Neural cell (in vitro differentiated cells): ENCODE measurements around the gene ADAMTS2. TPM values are rescaled to one million over a fixed set of nuclear protein-coding genes. Genes with fewer than 3 reads are reported as not detected.
A peak's percentile ranks its signal among the peaks of the same experiment; 100 is the strongest.

Experiments used
- H2AFZ ChIP-seq: fragments of 200-600, 300-800 bp; sonication (generic), shearing (Covaris generic); 2 replicates; pipeline ENCODE4 v1.6.0; 2014; ENCODE audit warnings: low read depth, mild to moderate bottlenecking, antibody characterized with exemption, low read length, moderate library complexity
- H3F3A ChIP-seq: fragments of 200-600 bp; shearing (Covaris generic); 2 replicates; pipeline ENCODE4 v1.6.1; 2016; ENCODE audit warnings: mild to moderate bottlenecking, moderate library complexity, mixed read lengths, antibody characterized with exemption, low read length; ENCODE audit not compliant: insufficient read depth, poor library complexity, severe bottlenecking
- H3K27ac ChIP-seq: fragments of 200-600, 300-800 bp; sonication (generic), shearing (Covaris generic); 2 replicates; pipeline ENCODE4 v1.5.1; 2014; ENCODE audit warnings: mild to moderate bottlenecking, low read length, moderate library complexity
- H3K27me3 ChIP-seq: fragments of 300-800, 200-600 bp; sonication (generic), shearing (Covaris generic); 2 replicates; pipeline ENCODE4 v1.6.0; 2014; ENCODE audit warnings: mild to moderate bottlenecking, low read depth, low read length, moderate library complexity; ENCODE audit not compliant: insufficient read depth
- H3K36me3 ChIP-seq: fragments of 300-800, 200-600 bp; sonication (generic), shearing (Covaris generic); 2 replicates; pipeline ENCODE4 v1.5.1; 2014; ENCODE audit warnings: mild to moderate bottlenecking, antibody characterized with exemption, low read length, moderate library complexity; ENCODE audit not compliant: insufficient read depth
- H3K4me2 ChIP-seq: fragments of 300-800, 200-600 bp; sonication (generic), shearing (Covaris generic); 2 replicates; pipeline ENCODE4 v1.6.0; 2014; ENCODE audit warnings: mild to moderate bottlenecking, low read length
- H3K4me3 ChIP-seq: fragments of 300-800, 200-600 bp; sonication (generic), shearing (Covaris generic); 2 replicates; pipeline ENCODE4 v1.5.1; 2014; ENCODE audit warnings: mild to moderate bottlenecking, low read length, moderate library complexity
- H3K79me2 ChIP-seq: fragments of 200-600 bp; shearing (Covaris generic); replicated peaks from 2 replicates; pipeline ENCODE4 v1.6.0; 2014; ENCODE audit warnings: mild to moderate bottlenecking, low read length, moderate library complexity; ENCODE audit not compliant: insufficient read depth
- H3K9ac ChIP-seq: fragments of 300-800, 200-600 bp; sonication (generic), shearing (Covaris generic); 2 replicates; pipeline ENCODE4 v1.6.1; 2016; ENCODE audit warnings: mild to moderate bottlenecking, low read length, mixed read lengths
- H3K9me2 ChIP-seq: fragments of 200-600 bp; shearing (Covaris generic); 2 replicates; pipeline ENCODE4 v1.6.1; 2016; ENCODE audit warnings: mild to moderate bottlenecking, low read length, mixed read lengths; ENCODE audit not compliant: insufficient read depth
- H3K9me3 ChIP-seq: fragments of 200-600, 300-800 bp; sonication (generic), shearing (Covaris generic); 2 replicates; pipeline ENCODE4 v1.6.1; 2016; ENCODE audit warnings: mild to moderate bottlenecking, mixed run types, low read length, moderate library complexity, mixed read lengths
- H4K20me1 ChIP-seq: fragments of 200-600 bp; shearing (Covaris generic); 2 replicates; pipeline ENCODE4 v1.6.1; 2016; ENCODE audit warnings: mild to moderate bottlenecking, mixed run types; ENCODE audit not compliant: insufficient read depth
- CTCF ChIP-seq: fragments of 450-650 bp; IDR thresholded peaks from 2 replicates; pipeline ENCODE4 v1.5.1; 2014; ENCODE audit warnings: antibody characterized with exemption, mild to moderate bottlenecking, moderate library complexity; ENCODE audit not compliant: poor library complexity, severe bottlenecking
- EP300 ChIP-seq: fragments of 450-650 bp; conservative IDR thresholded peaks from 2 replicates; pipeline ENCODE4 v1.6.1; 2014; ENCODE audit warnings: antibody characterized with exemption, mild to moderate bottlenecking, moderate library complexity; ENCODE audit not compliant: poor library complexity, severe bottlenecking
- EZH2 ChIP-seq: fragments of 200-600, 300-800 bp; shearing (Covaris generic), sonication (generic); IDR thresholded peaks from 2 replicates; pipeline ENCODE4 v1.6.1; 2014; ENCODE audit warnings: antibody characterized with exemption, low read length, borderline replicate concordance, mild to moderate bottlenecking; ENCODE audit not compliant: insufficient read depth, poor library complexity, severe bottlenecking
- MXI1 ChIP-seq: fragments of 450-650 bp; conservative IDR thresholded peaks from 2 replicates; pipeline ENCODE4 v1.6.1; 2014; ENCODE audit warnings: antibody characterized with exemption, mild to moderate bottlenecking; ENCODE audit not compliant: poor library complexity, severe bottlenecking
- POLR2AphosphoS5 ChIP-seq: IDR thresholded peaks from 2 replicates; pipeline ENCODE4 v1.6.1; 2012
- RAD21 ChIP-seq: fragments of 450-650 bp; conservative IDR thresholded peaks from 2 replicates; pipeline ENCODE4 v1.6.1; 2014; ENCODE audit warnings: antibody characterized with exemption, mild to moderate bottlenecking, moderate library complexity
- REST ChIP-seq: IDR thresholded peaks from 2 replicates; pipeline ENCODE4 v1.6.1; 2012; ENCODE audit warnings: borderline replicate concordance
- SMC3 ChIP-seq: fragments of 450-650 bp; conservative IDR thresholded peaks from 2 replicates; pipeline ENCODE4 v1.6.1; 2014; ENCODE audit warnings: antibody characterized with exemption, mild to moderate bottlenecking, moderate library complexity; ENCODE audit not compliant: poor library complexity
- TAF1 ChIP-seq: IDR thresholded peaks from 2 replicates; pipeline ENCODE4 v1.6.1; 2012; ENCODE audit warnings: low read depth
- polyA minus RNA-seq: library from RNA; depleted of rRNA, polyadenylated mRNA; stranded (reverse); fragments of >200 nt; gene quantifications from 2 replicates; pipeline ENCODE4 v1.2.3, GENCODE V29; 2014
- polyA plus RNA-seq: library from polyadenylated mRNA; depleted of rRNA; stranded (reverse); fragments of >200 nt; gene quantifications from 2 replicates; pipeline ENCODE4 v1.2.3, GENCODE V29; 2014

ADAMTS2 gene
- polyA plus RNA-seq: 0.32 and 0.61 TPM in 2 replicates
- polyA minus RNA-seq: 0.23 and 0.24 TPM in 2 replicates

- peak within 1 kb of the TSS; percentile 44 for H3K9ac ChIP-seq
- no peak for TF ChIP-seq EP300
- TF ChIP-seq RAD21: no peak
- TF ChIP-seq EZH2: no peak
- TF ChIP-seq POLR2AphosphoS5: no peak
- TF ChIP-seq SMC3: peak; percentile 17
- TF ChIP-seq MXI1: no peak
- peak; percentile 33 for TF ChIP-seq CTCF
- no peak for TF ChIP-seq REST
- no peak for TF ChIP-seq TAF1
- H3K36me3 ChIP-seq: no peaks in the 10 kb centered on the region
- H3K4me2 ChIP-seq: peak within 1 kb of the TSS; percentile 55
- peaks cover 3% of the 10 kb centered on the region for H3F3A ChIP-seq
- H2AFZ ChIP-seq: peak within 1 kb of the TSS; percentile 21
- H3K79me2 ChIP-seq: no peaks in the 10 kb centered on the region
- no peak within 1 kb of the TSS for H3K27ac ChIP-seq
- no peaks in the 10 kb centered on the region for H4K20me1 ChIP-seq
- peak within 1 kb of the TSS; percentile 75 for H3K4me3 ChIP-seq
- H3K9me2 ChIP-seq: no peaks in the 10 kb centered on the region
- H3K9me3 ChIP-seq: no peaks in the 10 kb centered on the region
- peaks cover 47% of the 10 kb centered on the region for H3K27me3 ChIP-seq
Observed at GRCh38 chr5:179345433-179346321, at the start of gene ADAMTS2. Gene ADAMTS2 (minus strand): TSS chr5:179345461. CDS start chr5:179345328, 133 bp downstream.

- TF ChIP-seq RAD21 (no peak), EP300 (no peak), POLR2AphosphoS5 (no peak), CTCF (no peak), REST (no peak), EZH2 (no peak), SMC3 (no peak), MXI1 (no peak), TAF1 (no peak)
- Histone ChIP-seq H3K79me2 (no peaks in the 10 kb centered on the region), H3K4me2 (no peak overlapping the region), H2AFZ (no peak overlapping the region), H3K27ac (no peak overlapping the region), H3K4me3 (no peak overlapping the region), H3K9ac (no peak overlapping the region), H3K9me3 (peaks cover 13% of the 10 kb centered on the region), H3F3A (no peaks in the 10 kb centered on the region), H3K27me3 (no peaks in the 10 kb centered on the region), H3K36me3 (no peaks in the 10 kb centered on the region), H4K20me1 (no peaks in the 10 kb centered on the region), H3K9me2 (no peaks in the 10 kb centered on the region)
Observed at GRCh38 chr5:179393078-179393477, 47.8 kb upstream of the ADAMTS2 start.
